Mammary epithelial cell (primary cell): ENCODE data around the gene TENM3.

ENCODE experiments used
- EZH2 ChIP-seq: IDR thresholded peaks from 2 replicates; pipeline ENCODE4 v1.6.1; 2012; ENCODE audit warnings: low read length, inconsistent platforms, borderline replicate concordance
- TF ChIP-seq, protein P1 (sequence below), 2 donors: IDR thresholded peaks in 1 of 2; conservative IDR thresholded peaks in 1 of 2; 2 replicates each; pipeline ENCODE4 v1.5.1; 2011 to 2012; ENCODE audit warnings: inconsistent platforms in 2 of 2, low read length in 2 of 2, mild to moderate bottlenecking in 2 of 2, control low read depth in 1 of 2, low read depth in 1 of 2; ENCODE audit not compliant: insufficient read depth in 1 of 2; ENCODE audit errors: extremely low read depth in 1 of 2

DNA sequence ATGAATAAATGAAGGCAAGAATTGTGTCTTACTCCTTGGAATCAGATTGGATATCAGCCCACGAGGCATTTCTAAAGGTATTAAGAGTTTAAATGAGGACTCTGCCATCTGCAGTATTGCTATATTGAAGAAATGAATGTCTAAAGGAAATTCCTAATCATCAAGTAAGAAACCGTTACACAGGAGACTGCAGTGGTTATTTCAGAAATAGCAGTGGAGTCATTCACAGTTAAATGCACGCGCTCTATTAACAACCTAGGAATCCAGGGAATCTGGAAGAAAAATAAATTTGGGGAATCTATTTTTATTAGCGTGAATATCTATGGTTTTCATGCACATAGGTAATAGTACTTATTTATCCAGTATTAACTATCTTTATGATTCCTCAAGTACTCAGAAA lies 334.2 kb downstream of the TENM3 start:
- no peak for TF ChIP-seq EZH2
- TF ChIP-seq, protein P1, sequence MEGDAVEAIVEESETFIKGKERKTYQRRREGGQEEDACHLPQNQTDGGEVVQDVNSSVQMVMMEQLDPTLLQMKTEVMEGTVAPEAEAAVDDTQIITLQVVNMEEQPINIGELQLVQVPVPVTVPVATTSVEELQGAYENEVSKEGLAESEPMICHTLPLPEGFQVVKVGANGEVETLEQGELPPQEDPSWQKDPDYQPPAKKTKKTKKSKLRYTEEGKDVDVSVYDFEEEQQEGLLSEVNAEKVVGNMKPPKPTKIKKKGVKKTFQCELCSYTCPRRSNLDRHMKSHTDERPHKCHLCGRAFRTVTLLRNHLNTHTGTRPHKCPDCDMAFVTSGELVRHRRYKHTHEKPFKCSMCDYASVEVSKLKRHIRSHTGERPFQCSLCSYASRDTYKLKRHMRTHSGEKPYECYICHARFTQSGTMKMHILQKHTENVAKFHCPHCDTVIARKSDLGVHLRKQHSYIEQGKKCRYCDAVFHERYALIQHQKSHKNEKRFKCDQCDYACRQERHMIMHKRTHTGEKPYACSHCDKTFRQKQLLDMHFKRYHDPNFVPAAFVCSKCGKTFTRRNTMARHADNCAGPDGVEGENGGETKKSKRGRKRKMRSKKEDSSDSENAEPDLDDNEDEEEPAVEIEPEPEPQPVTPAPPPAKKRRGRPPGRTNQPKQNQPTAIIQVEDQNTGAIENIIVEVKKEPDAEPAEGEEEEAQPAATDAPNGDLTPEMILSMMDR (conservative IDR thresholded peaks at IDR 0.05 in 1 of 2, IDR thresholded peaks at IDR 0.05 in 1 of 2; ENCODE audit: extremely low read depth in 1 of 2, insufficient read depth in 1 of 2, low read depth in 1 of 2, low read length in 2 of 2) = no peak
